ENCODE data around the gene UBTF. TPM values are rescaled to one million over a fixed set of nuclear protein-coding genes. Genes with fewer than 3 reads are reported as not detected.

The UBTF gene
- total and polyA plus RNA-seq, 9 of the 15 experiments (the other 6 are each of a cell fraction or from before 2014, with no cell fraction given), result 1.2 to 113 (median 83.6) TPM

DNA sequence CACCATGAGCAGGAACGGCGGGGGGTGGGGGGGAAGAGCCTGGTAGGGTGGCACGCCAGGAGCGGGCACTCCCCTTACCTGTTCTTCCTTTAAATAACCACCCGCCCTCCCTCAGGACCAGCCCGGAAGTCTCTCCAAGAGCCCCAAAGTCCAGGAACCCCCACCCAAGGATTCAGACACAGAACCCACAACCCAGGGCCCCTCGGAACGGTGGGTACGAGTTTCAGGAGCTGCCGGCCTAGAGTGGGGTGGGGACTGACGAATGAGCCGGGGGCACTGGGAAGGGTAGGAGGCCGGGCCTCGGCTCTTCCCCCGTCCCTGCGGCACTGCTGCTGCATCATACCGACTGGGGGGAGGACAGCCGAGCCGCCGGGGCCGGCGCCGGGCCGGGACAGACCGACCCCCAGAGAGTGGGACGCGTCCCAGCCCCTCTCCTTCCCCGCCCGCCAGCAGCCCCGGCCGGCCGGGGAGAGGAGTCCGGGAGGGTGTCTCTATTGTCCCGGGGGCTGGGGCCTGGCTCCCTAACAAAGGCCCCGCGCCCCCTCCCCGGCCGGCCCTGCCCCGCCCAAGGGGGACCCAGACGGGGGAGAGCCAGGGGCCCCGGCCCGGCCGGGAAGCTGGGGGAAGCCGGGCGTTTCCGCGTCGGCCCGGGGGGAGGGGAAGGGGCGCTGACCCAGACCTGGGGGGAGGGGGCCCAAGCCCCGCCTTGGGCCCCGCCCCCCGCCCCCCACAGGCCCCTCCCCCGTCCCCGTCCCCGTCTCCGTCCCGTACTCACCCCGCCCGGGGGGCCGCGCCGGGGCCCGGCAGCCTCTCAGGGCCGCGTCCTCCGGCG is 20.5 kb downstream of the UBTF start (continued):
- TF ChIP-seq NFYB (IDR thresholded peaks at IDR 0.05; ENCODE audit: extremely low read depth, insufficient read length) (no peak), ZEB2 (IDR thresholded peaks at IDR 0.05) (no peak), ZNF668 (CRISPR knock-in tag; IDR thresholded peaks at IDR 0.05) (no peak), ZNF695 (CRISPR knock-in tag; IDR thresholded peaks at IDR 0.05) (no peak), DNMT1 (IDR thresholded peaks at IDR 0.05) (no peak), KHSRP (IDR thresholded peaks at IDR 0.05) (no peak), GTF2E2 (tag; IDR thresholded peaks at IDR 0.05) (peak; percentile 40; the same call in 1 of the 2 replicates), STAG1 (CRISPR knock-in tag; IDR thresholded peaks at IDR 0.05; ENCODE audit: borderline replicate concordance) (no peak), SNRNP70 (optimal IDR thresholded peaks at IDR 0.05; ENCODE audit: low read depth, low read length) (no peak), ZNF707 (CRISPR knock-in tag; conservative IDR thresholded peaks at IDR 0.05) (no peak), NR2C2 (CRISPR knock-in tag; IDR thresholded peaks at IDR 0.05) (no peak), NR2C2 (tag; IDR thresholded peaks at IDR 0.05) (no peak), ZNF232 (CRISPR knock-in tag; IDR thresholded peaks at IDR 0.05) (no peak), MTA3 (IDR thresholded peaks at IDR 0.05; ENCODE audit: borderline replicate concordance) (no peak), ASH1L (IDR thresholded peaks at IDR 0.05; ENCODE audit: borderline replicate concordance, low read depth, partially characterized antibody) (no peak), NEUROD1 (IDR thresholded peaks at IDR 0.05; ENCODE audit: borderline replicate concordance, low read depth, low read length, partially characterized antibody) (no peak), JUNB (CRISPR knock-in tag; conservative IDR thresholded peaks at IDR 0.05) (no peak), ZNF586 (CRISPR knock-in tag; conservative IDR thresholded peaks at IDR 0.05) (no peak), ZBED1 (IDR thresholded peaks at IDR 0.05) (no peak), TCFL5 (CRISPR knock-in tag; conservative IDR thresholded peaks at IDR 0.05) (no peak), SLC30A9 (CRISPR knock-in tag; IDR thresholded peaks at IDR 0.05) (no peak)
- TF ChIP-seq, protein P1, sequence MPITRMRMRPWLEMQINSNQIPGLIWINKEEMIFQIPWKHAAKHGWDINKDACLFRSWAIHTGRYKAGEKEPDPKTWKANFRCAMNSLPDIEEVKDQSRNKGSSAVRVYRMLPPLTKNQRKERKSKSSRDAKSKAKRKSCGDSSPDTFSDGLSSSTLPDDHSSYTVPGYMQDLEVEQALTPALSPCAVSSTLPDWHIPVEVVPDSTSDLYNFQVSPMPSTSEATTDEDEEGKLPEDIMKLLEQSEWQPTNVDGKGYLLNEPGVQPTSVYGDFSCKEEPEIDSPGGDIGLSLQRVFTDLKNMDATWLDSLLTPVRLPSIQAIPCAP (CRISPR knock-in tag; IDR thresholded peaks at IDR 0.05; ENCODE audit: borderline replicate concordance), result no peak
- TF ChIP-seq, protein P2, sequence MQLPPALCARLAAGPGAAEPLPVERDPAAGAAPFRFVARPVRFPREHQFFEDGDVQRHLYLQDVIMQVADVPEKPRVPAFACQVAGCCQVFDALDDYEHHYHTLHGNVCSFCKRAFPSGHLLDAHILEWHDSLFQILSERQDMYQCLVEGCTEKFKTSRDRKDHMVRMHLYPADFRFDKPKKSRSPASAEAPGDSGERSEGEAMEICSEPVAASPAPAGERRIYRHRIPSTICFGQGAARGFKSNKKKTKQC (CRISPR knock-in tag; IDR thresholded peaks at IDR 0.05), result no peak
- TF ChIP-seq, protein P3, sequence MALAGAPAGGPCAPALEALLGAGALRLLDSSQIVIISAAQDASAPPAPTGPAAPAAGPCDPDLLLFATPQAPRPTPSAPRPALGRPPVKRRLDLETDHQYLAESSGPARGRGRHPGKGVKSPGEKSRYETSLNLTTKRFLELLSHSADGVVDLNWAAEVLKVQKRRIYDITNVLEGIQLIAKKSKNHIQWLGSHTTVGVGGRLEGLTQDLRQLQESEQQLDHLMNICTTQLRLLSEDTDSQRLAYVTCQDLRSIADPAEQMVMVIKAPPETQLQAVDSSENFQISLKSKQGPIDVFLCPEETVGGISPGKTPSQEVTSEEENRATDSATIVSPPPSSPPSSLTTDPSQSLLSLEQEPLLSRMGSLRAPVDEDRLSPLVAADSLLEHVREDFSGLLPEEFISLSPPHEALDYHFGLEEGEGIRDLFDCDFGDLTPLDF (CRISPR knock-in tag; IDR thresholded peaks at IDR 0.05), result no peak
- TF ChIP-seq, protein P4, sequence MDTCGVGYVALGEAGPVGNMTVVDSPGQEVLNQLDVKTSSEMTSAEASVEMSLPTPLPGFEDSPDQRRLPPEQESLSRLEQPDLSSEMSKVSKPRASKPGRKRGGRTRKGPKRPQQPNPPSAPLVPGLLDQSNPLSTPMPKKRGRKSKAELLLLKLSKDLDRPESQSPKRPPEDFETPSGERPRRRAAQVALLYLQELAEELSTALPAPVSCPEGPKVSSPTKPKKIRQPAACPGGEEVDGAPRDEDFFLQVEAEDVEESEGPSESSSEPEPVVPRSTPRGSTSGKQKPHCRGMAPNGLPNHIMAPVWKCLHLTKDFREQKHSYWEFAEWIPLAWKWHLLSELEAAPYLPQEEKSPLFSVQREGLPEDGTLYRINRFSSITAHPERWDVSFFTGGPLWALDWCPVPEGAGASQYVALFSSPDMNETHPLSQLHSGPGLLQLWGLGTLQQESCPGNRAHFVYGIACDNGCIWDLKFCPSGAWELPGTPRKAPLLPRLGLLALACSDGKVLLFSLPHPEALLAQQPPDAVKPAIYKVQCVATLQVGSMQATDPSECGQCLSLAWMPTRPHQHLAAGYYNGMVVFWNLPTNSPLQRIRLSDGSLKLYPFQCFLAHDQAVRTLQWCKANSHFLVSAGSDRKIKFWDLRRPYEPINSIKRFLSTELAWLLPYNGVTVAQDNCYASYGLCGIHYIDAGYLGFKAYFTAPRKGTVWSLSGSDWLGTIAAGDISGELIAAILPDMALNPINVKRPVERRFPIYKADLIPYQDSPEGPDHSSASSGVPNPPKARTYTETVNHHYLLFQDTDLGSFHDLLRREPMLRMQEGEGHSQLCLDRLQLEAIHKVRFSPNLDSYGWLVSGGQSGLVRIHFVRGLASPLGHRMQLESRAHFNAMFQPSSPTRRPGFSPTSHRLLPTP (IDR thresholded peaks at IDR 0.05; ENCODE audit: borderline replicate concordance, extremely low read depth, insufficient read length), result no peak

Measured in K562 (cell line).